IPS-NIHi7 (cell line): ENCODE measurements around the gene EXOC4.
A peak's percentile ranks its signal among the peaks of the same experiment; 100 is the strongest.

Experiments used
- DNase-seq: peaks from one replicate; pipeline ENCODE4 v3.0.0; 2012; ENCODE audit warnings: mixed read lengths; ENCODE audit errors: extremely low spot score

EXOC4 gene

GRCh38 chr7:133703547-133703946 is 450.7 kb downstream of the EXOC4 start:
- DNase-seq = no peak

GRCh38 chr7:133704453-133704852 is 451.6 kb downstream of the EXOC4 start:
- DNase-seq = no peak

- DNase-seq = no peak
Measured at GRCh38 chr7:133705596-133705995, 452.7 kb downstream of the EXOC4 start.

GRCh38 chr7:133706016-133706415 is 453.1 kb downstream of the EXOC4 start:
- no peak for DNase-seq

GRCh38 chr7:133709036-133709880 is 456.4 kb downstream of the EXOC4 start:
- no peak for DNase-seq

- DNase-seq = no peak
Measured at GRCh38 chr7:133712544-133712943, 459.7 kb downstream of the EXOC4 start.

- no peak for DNase-seq
Measured at GRCh38 chr7:133714654-133715053, 461.8 kb downstream of the EXOC4 start.

- no peak for DNase-seq
Measured at GRCh38 chr7:133718131-133718530, 465.3 kb downstream of the EXOC4 start.

GRCh38 chr7:133723044-133723443 is 470.2 kb downstream of the EXOC4 start:
- no peak for DNase-seq

- DNase-seq = no peak
Measured at GRCh38 chr7:133724148-133724547, 471.3 kb downstream of the EXOC4 start.

- DNase-seq = no peak
Measured at GRCh38 chr7:133724694-133725093, 471.8 kb downstream of the EXOC4 start.

- no peak for DNase-seq
Measured at GRCh38 chr7:133727476-133728214, 474.8 kb downstream of the EXOC4 start.

- DNase-seq = no peak
Measured at GRCh38 chr7:133730360-133730759, 477.5 kb downstream of the EXOC4 start.

GRCh38 chr7:133733401-133733800 is 480.5 kb downstream of the EXOC4 start:
- DNase-seq = no peak

- no peak for DNase-seq
Measured at GRCh38 chr7:133735222-133735621, 482.3 kb downstream of the EXOC4 start.

GRCh38 chr7:133739817-133740216 is 486.9 kb downstream of the EXOC4 start:
- no peak for DNase-seq

- no peak for DNase-seq
Measured at GRCh38 chr7:133741078-133741477, 488.2 kb downstream of the EXOC4 start.

- no peak for DNase-seq
Measured at GRCh38 chr7:133741703-133742102, 488.8 kb downstream of the EXOC4 start.

- DNase-seq = peak; percentile 20
Measured at GRCh38 chr7:133742709-133743538, 490.0 kb downstream of the EXOC4 start.

GRCh38 chr7:133744451-133744850 is 491.6 kb downstream of the EXOC4 start:
- no peak for DNase-seq

GRCh38 chr7:133746305-133746704 is 493.4 kb downstream of the EXOC4 start:
- DNase-seq = no peak

- no peak for DNase-seq
Measured at GRCh38 chr7:133746847-133747246, 494.0 kb downstream of the EXOC4 start.
